NCI-H748 (cell line): ENCODE data around the gene PCDHGA3.
"Not testable (repeated sequence)": the region's sequence is repeated elsewhere in the genome, so short reads cannot be mapped to it uniquely, and the experiment has no call there.

Source experiments
- DNase-seq: peaks from one replicate; lab custom pipeline; 2025; ENCODE audit not compliant: unreplicated experiment; lab: John Stamatoyannopoulos, UW

The PCDHGA3 gene

DNA sequence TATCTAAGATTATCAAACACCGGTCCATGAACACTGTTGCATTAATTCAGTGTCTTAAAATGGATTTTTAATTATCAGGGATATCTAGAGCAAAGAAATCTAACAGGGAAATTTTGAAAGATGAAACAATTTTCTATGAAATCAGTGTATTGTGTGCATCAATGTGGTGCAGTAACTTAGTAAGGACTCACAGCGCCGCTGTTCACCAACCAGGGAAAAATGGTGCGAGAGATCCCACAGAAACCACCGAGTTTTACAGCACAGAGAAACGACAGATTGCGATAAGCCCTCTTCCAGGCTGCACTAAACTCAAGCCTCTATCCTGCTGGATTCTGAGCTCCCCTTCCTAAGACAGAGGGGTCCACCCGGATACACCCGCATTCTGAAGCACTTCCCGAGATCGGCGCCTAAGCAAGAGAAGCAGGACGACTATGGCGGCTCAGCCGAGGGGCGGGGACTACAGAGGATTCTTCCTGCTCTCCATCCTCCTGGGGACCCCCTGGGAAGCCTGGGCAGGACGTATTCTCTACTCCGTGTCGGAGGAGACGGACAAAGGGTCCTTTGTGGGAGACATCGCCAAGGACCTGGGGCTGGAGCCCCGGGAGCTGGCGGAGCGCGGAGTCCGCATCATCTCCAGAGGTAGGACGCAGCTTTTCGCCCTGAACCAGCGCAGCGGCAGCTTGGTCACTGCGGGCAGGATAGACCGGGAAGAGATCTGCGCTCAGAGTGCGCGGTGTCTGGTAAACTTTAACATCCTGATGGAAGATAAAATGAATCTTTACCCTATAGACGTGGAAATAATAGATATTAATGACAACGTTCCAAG lies 39.1 kb downstream of the PCDHGA3 start, which contains the start of gene PCDHGA7:
Gene PCDHGA7 (plus strand): TSS at position 274 of the 826 bp plus-strand sequence. CDS start 158 bp downstream, at position 432.
- DNase-seq: no peak

DNA sequence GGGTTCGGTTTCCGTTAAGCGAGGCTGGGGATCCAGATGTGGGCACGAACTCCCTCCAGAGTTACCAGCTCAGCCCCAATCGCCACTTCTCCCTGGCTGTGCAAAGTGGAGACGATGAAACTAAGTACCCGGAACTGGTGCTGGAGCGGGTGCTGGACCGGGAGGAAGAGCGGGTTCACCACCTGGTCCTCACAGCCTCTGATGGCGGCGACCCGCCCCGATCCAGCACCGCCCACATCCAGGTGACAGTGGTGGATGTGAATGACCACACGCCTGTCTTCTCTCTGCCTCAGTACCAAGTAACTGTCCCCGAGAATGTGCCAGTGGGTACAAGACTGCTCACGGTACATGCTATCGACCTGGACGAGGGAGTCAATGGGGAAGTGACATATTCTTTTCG lies 39.7 kb downstream of the PCDHGA3 start:
- no peak for DNase-seq

DNA sequence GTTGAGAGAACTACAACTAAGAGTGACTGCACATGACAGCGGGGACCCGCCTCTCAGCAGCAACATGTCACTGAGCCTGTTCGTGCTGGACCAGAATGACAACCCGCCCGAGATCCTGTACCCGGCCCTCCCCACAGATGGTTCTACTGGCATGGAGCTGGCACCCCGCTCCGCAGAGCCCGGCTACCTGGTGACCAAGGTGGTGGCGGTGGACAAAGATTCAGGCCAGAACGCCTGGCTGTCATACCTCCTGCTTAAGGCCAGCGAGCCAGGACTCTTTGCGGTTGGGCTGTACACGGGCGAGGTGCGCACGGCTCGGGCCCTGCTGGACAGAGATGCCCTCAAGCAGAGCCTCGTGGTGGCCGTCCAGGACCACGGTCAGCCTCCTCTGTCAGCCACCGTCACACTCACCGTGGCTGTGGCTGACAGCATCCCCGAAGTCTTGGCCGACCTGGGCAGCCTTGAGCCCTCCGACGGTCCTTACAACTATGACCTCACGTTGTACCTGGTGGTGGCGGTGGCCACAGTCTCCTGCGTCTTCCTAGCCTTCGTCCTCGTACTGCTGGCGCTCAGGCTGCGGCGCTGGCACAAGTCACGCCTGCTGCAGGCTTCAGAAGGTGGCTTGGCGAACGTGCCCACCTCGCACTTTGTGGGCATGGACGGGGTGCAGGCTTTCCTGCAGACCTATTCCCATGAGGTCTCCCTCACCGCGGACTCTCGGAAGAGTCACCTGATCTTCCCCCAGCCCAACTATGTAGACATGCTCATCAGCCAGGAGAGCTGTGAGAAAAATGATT lies 41.0 kb downstream of the PCDHGA3 start:
- DNase-seq: no peak

DNA sequence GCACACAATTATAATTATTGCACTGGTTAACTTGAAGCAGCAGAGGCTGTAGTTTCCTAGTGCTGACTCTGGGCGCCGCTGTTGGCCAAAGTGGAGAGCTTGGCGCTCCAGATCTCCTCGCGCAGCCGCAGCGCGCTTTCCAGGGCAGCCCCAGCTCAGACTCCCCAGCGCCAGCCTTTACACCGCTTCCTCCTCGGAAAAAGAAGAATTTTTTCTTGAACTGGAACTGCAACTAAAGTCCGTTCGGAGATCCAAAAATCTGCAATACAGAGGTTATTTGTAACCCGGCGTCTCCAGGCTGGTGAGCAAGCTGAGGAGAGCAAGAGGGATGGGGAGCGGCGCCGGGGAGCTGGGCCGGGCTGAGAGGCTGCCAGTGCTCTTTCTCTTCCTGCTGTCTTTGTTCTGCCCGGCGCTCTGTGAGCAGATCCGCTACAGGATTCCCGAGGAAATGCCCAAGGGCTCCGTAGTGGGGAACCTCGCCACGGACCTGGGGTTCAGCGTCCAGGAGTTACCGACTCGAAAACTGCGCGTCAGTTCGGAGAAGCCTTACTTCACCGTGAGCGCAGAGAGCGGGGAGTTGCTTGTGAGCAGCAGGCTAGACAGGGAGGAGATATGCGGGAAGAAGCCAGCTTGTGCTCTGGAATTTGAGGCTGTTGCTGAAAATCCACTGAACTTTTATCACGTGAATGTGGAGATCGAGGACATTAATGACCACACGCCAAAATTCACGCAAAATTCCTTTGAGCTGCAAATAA lies 44.1 kb downstream of the PCDHGA3 start, which contains the start of gene PCDHGB4:
Gene PCDHGB4 (plus strand): TSS at position 142 of the 755 bp plus-strand sequence. CDS start 187 bp downstream, at position 329.
- not testable (repeated sequence) for DNase-seq

DNA sequence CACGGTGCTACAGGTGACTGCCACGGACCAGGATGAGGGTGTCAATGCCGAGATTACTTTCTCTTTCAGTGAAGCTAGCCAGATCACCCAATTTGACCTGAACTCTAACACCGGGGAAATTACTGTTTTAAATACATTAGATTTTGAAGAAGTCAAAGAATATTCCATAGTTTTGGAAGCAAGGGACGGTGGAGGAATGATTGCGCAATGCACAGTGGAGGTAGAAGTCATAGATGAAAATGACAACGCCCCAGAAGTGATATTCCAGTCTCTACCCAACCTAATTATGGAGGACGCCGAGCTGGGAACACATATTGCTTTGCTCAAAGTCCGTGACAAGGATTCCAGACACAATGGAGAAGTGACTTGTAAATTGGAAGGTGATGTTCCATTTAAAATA lies 45.0 kb downstream of the PCDHGA3 start:
- no peak for DNase-seq

DNA sequence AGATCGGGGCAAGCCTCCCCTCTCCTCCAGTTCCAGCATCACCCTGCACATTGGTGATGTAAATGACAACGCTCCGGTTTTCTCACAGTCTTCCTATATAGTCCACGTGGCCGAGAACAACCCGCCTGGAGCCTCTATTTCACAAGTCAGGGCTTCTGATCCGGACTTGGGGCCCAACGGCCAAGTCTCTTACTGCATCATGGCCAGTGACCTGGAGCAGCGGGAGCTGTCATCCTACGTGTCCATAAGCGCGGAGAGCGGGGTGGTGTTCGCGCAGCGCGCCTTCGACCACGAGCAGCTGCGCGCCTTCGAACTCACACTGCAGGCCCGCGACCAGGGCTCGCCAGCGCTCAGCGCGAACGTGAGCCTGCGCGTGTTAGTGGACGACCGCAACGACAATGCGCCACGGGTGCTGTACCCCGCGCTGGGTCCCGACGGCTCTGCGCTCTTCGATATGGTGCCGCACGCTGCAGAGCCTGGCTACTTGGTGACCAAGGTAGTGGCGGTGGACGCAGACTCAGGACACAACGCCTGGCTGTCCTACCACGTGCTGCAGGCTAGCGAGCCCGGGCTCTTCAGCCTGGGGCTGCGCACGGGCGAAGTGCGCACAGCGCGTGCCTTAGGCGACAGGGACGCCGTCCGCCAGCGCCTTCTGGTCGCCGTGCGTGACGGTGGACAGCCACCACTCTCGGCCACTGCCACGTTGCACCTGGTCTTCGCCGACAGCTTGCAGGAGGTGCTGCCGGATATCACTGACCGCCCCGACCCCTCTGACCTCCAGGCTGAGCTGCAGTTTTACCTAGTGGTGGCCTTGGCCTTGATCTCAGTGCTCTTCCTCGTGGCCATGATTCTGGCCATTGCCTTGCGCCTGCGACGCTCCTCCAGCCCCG lies 45.8 kb downstream of the PCDHGA3 start:
- no peak for DNase-seq

DNA sequence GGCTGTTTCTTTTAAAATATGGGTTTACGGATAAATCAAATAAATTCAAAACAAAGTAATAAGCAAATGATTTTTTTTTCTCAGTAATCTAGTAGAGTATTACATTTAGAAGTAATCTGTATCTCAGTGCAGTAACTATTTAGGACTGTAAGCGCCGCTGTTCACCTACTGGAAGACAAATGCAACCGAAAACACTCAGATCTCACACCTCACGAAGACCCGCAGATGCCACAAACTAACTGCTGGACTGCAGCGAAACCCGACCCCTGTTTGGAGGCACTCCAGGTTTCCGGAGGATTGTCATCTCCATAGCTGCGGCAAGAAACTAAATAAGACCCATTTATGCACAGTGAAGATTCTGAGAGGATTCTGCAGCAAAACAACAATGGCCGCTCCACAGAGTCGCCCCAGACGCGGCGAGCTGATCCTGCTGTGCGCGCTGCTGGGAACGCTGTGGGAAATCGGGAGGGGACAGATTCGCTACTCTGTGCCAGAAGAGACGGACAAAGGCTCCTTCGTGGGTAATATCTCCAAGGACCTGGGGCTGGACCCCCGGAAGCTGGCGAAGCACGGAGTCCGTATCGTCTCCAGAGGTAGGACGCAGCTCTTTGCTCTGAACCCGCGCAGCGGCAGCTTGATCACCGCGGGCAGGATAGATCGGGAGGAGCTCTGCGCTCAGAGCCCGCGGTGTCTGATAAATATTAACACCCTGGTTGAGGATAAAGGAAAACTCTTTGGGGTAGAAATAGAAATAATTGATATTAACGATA lies 49.0 kb downstream of the PCDHGA3 start, which contains the start of gene PCDHGA8:
Gene PCDHGA8 (plus strand): TSS at position 205 of the 770 bp plus-strand sequence. CDS start 181 bp downstream, at position 386.
- DNase-seq: no peak

DNA sequence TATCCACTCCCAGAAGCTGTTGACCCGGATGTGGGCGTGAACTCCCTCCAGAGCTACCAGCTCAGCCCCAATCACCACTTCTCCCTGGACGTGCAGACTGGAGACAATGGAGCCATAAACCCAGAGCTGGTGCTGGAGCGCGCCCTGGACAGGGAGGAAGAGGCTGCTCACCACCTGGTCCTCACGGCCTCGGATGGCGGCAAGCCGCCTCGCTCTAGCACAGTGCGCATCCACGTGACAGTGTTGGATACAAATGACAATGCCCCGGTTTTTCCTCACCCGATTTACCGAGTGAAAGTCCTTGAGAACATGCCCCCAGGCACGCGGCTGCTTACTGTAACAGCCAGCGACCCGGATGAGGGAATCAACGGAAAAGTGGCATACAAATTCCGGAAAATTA lies 49.6 kb downstream of the PCDHGA3 start:
- no peak for DNase-seq

DNA sequence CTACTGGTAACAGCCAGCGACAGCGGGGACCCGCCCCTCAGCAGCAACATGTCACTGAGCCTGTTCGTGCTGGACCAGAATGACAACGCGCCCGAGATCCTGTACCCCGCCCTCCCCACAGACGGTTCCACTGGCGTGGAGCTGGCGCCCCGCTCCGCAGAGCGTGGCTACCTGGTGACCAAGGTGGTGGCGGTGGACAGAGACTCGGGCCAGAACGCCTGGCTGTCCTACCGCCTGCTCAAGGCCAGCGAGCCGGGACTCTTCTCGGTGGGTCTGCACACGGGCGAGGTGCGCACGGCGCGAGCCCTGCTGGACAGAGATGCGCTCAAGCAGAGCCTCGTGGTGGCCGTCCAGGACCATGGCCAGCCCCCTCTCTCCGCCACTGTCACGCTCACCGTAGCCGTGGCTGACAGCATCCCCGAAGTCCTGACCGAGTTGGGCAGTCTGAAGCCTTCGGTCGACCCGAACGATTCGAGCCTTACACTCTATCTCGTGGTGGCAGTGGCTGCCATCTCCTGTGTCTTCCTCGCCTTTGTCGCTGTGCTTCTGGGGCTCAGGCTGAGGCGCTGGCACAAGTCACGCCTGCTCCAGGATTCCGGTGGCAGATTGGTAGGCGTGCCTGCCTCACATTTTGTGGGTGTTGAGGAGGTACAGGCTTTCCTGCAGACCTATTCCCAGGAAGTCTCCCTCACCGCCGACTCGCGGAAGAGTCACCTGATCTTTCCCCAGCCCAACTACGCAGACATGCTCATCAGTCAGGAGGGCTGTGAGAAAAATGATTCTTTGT lies 51.0 kb downstream of the PCDHGA3 start:
- DNase-seq: not testable (repeated sequence)
